DOHH2 (cell line): ENCODE measurements around the gene MINAR1.

ENCODE experiments used
- H3F3A ChIP-seq: fragments of 200-600 bp; sonication (generic), shearing (Covaris generic); 2 replicates; pipeline ENCODE4 v1.6.0; 2016; ENCODE audit warnings: antibody characterized with exemption, mild to moderate bottlenecking; ENCODE audit not compliant: control insufficient read depth, insufficient read depth
- H3K27ac ChIP-seq: fragments of 200-600 bp; sonication (generic); 2 replicates; pipeline ENCODE4 v1.5.1; 2014; ENCODE audit warnings: low read depth, mild to moderate bottlenecking, low read length, moderate library complexity
- H3K27me3 ChIP-seq: fragments of 200-600 bp; sonication (generic); 2 replicates; pipeline ENCODE4 v1.6.1; 2014; ENCODE audit warnings: mild to moderate bottlenecking, low read length, mixed read lengths; ENCODE audit not compliant: control insufficient read depth
- H3K36me3 ChIP-seq: fragments of 200-600 bp; sonication (generic); 2 replicates; pipeline ENCODE4 v1.6.1; 2014; ENCODE audit warnings: mild to moderate bottlenecking, low read length, moderate library complexity, mixed read lengths; ENCODE audit not compliant: control insufficient read depth
- H3K4me1 ChIP-seq: fragments of 200-600 bp; sonication (generic); 2 replicates; pipeline ENCODE4 v1.6.1; 2014; ENCODE audit warnings: mild to moderate bottlenecking, low read length, mixed read lengths; ENCODE audit not compliant: control insufficient read depth
- H3K4me2 ChIP-seq: fragments of 200-600 bp; sonication (generic); 2 replicates; pipeline ENCODE4 v1.6.0; 2014; ENCODE audit warnings: mild to moderate bottlenecking, low read length, moderate library complexity
- H3K4me3 ChIP-seq: fragments of 200-600 bp; sonication (generic); 2 replicates; pipeline ENCODE4 v1.5.1; 2014; ENCODE audit warnings: mild to moderate bottlenecking, low read length, mixed read lengths
- H3K79me2 ChIP-seq: fragments of 200-600 bp; sonication (generic); 2 replicates; pipeline ENCODE4 v1.6.1; 2014; ENCODE audit warnings: mild to moderate bottlenecking, low read length, mixed read lengths; ENCODE audit not compliant: control insufficient read depth
- H3K9me2 ChIP-seq: fragments of 200-600 bp; sonication (generic); replicated peaks from 2 replicates; pipeline ENCODE4 v1.6.1; 2014; ENCODE audit warnings: mild to moderate bottlenecking, low read length, mixed read lengths; ENCODE audit not compliant: control insufficient read depth
- H3K9me3 ChIP-seq: fragments of 200-600 bp; sonication (generic); 2 replicates; pipeline ENCODE4 v1.6.1; 2014; ENCODE audit warnings: antibody characterized with exemption, low read length, mixed read lengths; ENCODE audit not compliant: control insufficient read depth, insufficient read depth
- H4K20me1 ChIP-seq: fragments of 200-600 bp; sonication (generic); 2 replicates; pipeline ENCODE4 v1.6.0; 2014; ENCODE audit warnings: low read depth, mild to moderate bottlenecking, antibody characterized with exemption, low read length, moderate library complexity; ENCODE audit not compliant: control insufficient read depth, insufficient read depth
- CTCF ChIP-seq: fragments of 200-600 bp; sonication (generic); IDR thresholded peaks from one replicate; pipeline ENCODE4 v1.5.1; 2014; ENCODE audit warnings: antibody characterized with exemption, mild to moderate bottlenecking, low read depth, low read length; ENCODE audit not compliant: poor library complexity, severe bottlenecking
- EZH2phosphoT487 ChIP-seq: fragments of 200-600 bp; sonication (generic); IDR thresholded peaks from 2 replicates; pipeline ENCODE4 v1.6.1; 2017; ENCODE audit warnings: borderline replicate concordance, mild to moderate bottlenecking, antibody characterized with exemption, low read length, moderate library complexity, mixed read lengths

Gene MINAR1

GRCh38 chr15:79431636-79432344, at the start of gene MINAR1:
MINAR1 (plus strand) TSS chr15:79432336; CDS start chr15:79456148, 23,812 bp downstream.
- H3K9me3 ChIP-seq, result no peaks in the 10 kb centered on the region
- no peaks in the 10 kb centered on the region for H3K36me3 ChIP-seq
- H3K27ac ChIP-seq, result no peak within 1 kb of the TSS
- H4K20me1 ChIP-seq, result no peaks in the 10 kb centered on the region
- H3K4me3 ChIP-seq, result no peak within 1 kb of the TSS
- H3K27me3 ChIP-seq, result peaks cover 22% of the 10 kb centered on the region; the same call in 1 of the 2 replicates
- H3K9me2 ChIP-seq, result no peaks in the 10 kb centered on the region
- no peaks in the 10 kb centered on the region for H3K4me1 ChIP-seq
- TF ChIP-seq EZH2phosphoT487, result no peak
- TF ChIP-seq CTCF, result no peak
- H3K79me2 ChIP-seq, result no peaks in the 10 kb centered on the region
- no peak within 1 kb of the TSS for H3K4me2 ChIP-seq
- no peaks in the 10 kb centered on the region for H3F3A ChIP-seq

GRCh38 chr15:79394231-79394630, 37.9 kb upstream of the MINAR1 start:
- H3K9me2 ChIP-seq, result no peaks in the 10 kb centered on the region
- no peaks in the 10 kb centered on the region for H3K27me3 ChIP-seq
- no peaks in the 10 kb centered on the region for H3K9me3 ChIP-seq
- no peak overlapping the region for H3K27ac ChIP-seq
- no peak overlapping the region for H3K4me2 ChIP-seq
- H4K20me1 ChIP-seq, result no peaks in the 10 kb centered on the region
- H3K36me3 ChIP-seq, result no peaks in the 10 kb centered on the region
- H3K4me1 ChIP-seq, result no peaks in the 10 kb centered on the region
- H3F3A ChIP-seq, result no peaks in the 10 kb centered on the region
- no peak for TF ChIP-seq CTCF
- no peak overlapping the region for H3K4me3 ChIP-seq
- H3K79me2 ChIP-seq, result no peaks in the 10 kb centered on the region

- TF ChIP-seq EZH2phosphoT487 (no peak), CTCF (no peak)
- Histone ChIP-seq H3K4me1 (no peaks in the 10 kb centered on the region), H3K27ac (no peak overlapping the region), H4K20me1 (no peaks in the 10 kb centered on the region), H3K79me2 (no peaks in the 10 kb centered on the region), H3K9me3 (no peaks in the 10 kb centered on the region), H3K27me3 (no peaks in the 10 kb centered on the region), H3K36me3 (no peaks in the 10 kb centered on the region), H3K4me3 (no peak overlapping the region), H3K9me2 (no peaks in the 10 kb centered on the region), H3F3A (no peaks in the 10 kb centered on the region), H3K4me2 (no peak overlapping the region)
These were observed 35.3 kb upstream of the MINAR1 start for GRCh38 chr15:79396850-79397249.
